Loucy (cell line): ENCODE measurements around the gene BEX2.

Experiments used
- CTCF ChIP-seq: fragments of 200-600 bp; sonication (generic); conservative IDR thresholded peaks from 2 replicates; pipeline ENCODE4 v1.5.1; 2014; ENCODE audit warnings: mild to moderate bottlenecking, antibody characterized with exemption, low read length
- EZH2phosphoT487 ChIP-seq: fragments of 200-600 bp; IDR thresholded peaks from 2 replicates; pipeline ENCODE4 v1.6.1; 2018; ENCODE audit warnings: antibody characterized with exemption, mild to moderate bottlenecking, moderate library complexity, borderline replicate concordance

GRCh38 chrX:103309860-103310554 is 783 bp downstream of the BEX2 start:
- TF ChIP-seq CTCF (no peak), EZH2phosphoT487 (no peak)
